Activated naive CD4-positive, alpha-beta T cell treated with anti-CD3 and anti-CD28 coated beads, Interleukin-2, amount 50 U/mL, for 72 hours (primary cell): Measurements from ENCODE around the gene OBP2A. TPM values are rescaled to one million over a fixed set of nuclear protein-coding genes. Genes with fewer than 3 reads are reported as not detected.
"Not testable (repeated sequence)": the region's sequence is repeated elsewhere in the genome, so short reads cannot be mapped to it uniquely, and the experiment has no call there.

Experiments used
- ATAC-seq, 2 donors: fragments of 150-1000 bp; cut with Tn5 transposase; 2 replicates each; pipeline ENCODE4 v1.10.0; 2021; ENCODE audit warnings: mild to moderate bottlenecking in 2 of 2, moderate library complexity in 2 of 2
- DNase-seq, 2 donors: peaks; one replicate each; pipeline ENCODE4 v3.0.0; 2021 to 2022; ENCODE audit warnings: low spot score in 2 of 2
- H3K27ac Mint-ChIP-seq, 2 donors: one replicate each; pipeline ENCODE4 v1.8.0; 2022; ENCODE audit warnings: mild to moderate bottlenecking in 2 of 2, mixed read lengths in 2 of 2
- H3K36me3 Mint-ChIP-seq, 2 donors: one replicate each; pipeline ENCODE4 v1.8.0; 2022; ENCODE audit warnings: mixed read lengths in 2 of 2
- H3K9me3 Mint-ChIP-seq, 2 donors: one replicate each; pipeline ENCODE4 v1.8.0; 2022; ENCODE audit warnings: mixed read lengths in 2 of 2
- total RNA-seq, 2 donors: library from RNA; stranded (reverse); gene quantifications; one replicate each; pipeline ENCODE4 v1.2.3, GENCODE V29; 2022

OBP2A gene
- total RNA-seq, 2 donors from 2014 or later: not detected

DNA sequence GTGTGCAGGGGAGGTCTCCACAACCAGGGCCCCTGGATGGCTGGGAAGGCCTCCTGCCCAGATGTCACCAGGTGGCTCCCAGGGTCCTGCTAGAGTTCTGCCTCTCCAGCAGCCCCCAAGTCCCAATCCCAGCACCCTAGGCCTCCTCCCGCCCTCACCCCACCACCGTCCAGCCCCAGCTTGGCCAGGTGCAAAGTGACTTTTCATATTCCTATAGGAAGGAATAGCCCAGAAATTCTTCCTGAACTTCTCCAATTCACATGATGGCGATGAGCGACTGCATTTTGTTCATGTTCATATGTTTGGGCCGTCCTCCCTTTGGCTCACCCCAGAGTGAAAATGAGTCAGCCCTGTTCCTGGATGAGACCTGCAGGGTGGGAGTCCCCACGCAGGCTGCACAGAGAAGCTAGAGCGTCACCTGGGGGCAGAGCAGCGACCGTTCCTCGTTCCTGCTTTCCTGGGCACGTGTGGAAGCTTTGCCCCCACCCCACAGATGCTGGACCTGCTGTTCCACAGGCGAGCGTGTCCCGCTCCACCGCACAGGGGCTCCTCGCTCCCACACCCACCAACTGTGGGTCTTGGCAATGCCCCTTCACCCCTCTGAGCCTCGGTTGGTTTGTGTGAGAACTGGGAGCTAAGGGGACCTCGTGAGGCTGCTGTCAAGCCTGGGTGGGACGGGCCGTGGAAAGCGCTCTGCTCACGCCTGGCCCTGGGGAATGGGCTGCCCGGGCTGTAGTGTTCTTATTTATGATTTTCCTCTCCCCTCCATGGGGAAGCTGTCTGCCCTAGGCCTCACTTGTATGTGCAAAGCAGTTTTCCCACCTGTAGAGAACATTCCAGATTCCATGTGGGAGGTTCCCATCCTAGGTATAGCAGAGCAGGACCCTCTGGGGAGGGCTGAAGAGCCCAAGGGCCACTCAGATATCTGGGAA lies 38.6 kb upstream of the OBP2A start:
- no peak for DNase-seq
- Mint-ChIP-seq H3K27ac (peak overlapping the region in 1 of 2 donors; percentile 65), H3K9me3 (peaks cover 17% of the 10 kb centered on the region in 2 donors), H3K36me3 (peaks cover 19 to 22% of the 10 kb centered on the region in 2 donors)
- no peak for ATAC-seq

GRCh38 chr9:135508211-135508820 lies 37.6 kb upstream of the OBP2A start:
- no peak for ATAC-seq
- no peak for DNase-seq
- no peak overlapping the region for H3K27ac Mint-ChIP-seq
- H3K9me3 Mint-ChIP-seq: peaks cover 17% of the 10 kb centered on the region in 2 donors
- H3K36me3 Mint-ChIP-seq: peaks cover 19 to 22% of the 10 kb centered on the region in 2 donors

DNA sequence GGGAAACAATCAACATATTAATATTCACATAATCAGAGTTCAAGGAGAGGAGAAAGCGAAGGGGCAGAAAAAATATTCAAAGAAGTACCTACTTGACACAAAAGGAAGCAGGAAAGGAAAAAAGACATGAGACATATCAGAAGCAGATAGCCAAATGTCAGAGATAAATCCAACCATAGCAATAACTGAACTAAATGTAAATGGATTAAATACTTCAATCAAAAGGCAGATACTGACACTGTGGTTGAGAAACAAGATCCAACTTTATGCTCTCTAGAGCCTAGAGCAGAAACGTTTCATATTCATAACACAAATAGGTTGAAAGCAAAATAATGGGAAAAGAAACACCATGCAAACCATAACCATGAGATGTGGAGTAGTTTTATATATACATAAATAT lies 36.5 kb upstream of the OBP2A start:
- ATAC-seq (no peak), DNase-seq (no peak)
- H3K9me3 Mint-ChIP-seq: peaks cover 17% of the 10 kb centered on the region in 2 donors
- peaks cover 19 to 20% of the 10 kb centered on the region in 2 donors for H3K36me3 Mint-ChIP-seq
- no peak overlapping the region for H3K27ac Mint-ChIP-seq

DNA sequence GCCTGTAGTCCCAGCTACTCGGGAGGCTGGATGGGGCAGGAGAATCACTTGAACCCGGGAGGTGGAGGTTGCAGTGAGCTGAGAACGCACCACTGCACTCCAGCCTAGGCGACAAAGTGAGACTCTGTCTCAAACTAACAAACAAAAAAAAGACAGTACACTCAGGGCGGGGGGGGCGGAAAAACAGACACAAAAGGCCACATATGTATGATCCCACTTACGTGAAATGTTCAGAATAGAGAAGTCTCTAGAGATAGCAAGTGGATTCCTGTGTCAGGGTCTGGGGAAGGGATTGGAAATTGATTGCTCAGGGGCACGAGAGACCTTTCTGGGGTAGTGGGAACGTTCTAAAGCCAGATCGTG lies 33.7 kb upstream of the OBP2A start:
- Mint-ChIP-seq H3K9me3 (peaks cover 17% of the 10 kb centered on the region in 2 donors), H3K36me3 (peaks cover 11 to 19% of the 10 kb centered on the region in 2 donors), H3K27ac (no peak overlapping the region)
- DNase-seq: no peak
- no peak for ATAC-seq

GRCh38 chr9:135512904-135513303 lies 33.0 kb upstream of the OBP2A start:
- peaks cover 11 to 16% of the 10 kb centered on the region in 2 donors for H3K36me3 Mint-ChIP-seq
- H3K9me3 Mint-ChIP-seq: peaks cover 15 to 16% of the 10 kb centered on the region in 2 donors
- DNase-seq (no peak), ATAC-seq (no peak)
- H3K27ac Mint-ChIP-seq: no peak overlapping the region

DNA sequence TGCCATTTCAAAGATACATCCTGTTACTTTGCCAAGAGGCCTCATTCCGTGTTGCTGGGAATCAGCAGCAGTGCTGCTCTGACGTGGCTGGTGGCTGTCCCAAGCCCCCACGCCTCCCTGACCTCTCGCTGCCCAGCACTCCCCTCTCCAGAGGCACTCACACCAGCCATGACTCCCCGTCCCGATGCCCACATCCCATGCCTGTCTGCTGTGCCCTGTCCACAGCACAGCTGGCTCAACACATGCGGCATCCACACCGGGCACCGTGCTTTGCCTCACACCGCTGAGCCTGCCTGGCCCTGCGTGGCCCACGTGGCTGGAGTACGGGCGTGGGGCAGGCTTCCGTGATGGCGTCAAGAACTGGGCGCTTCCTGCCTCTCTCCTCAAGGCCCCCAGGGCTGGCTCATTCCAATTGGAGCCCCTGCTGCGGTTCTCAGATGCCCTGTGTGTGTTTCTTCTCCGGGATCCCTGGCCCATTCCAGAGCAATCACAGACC lies 32.5 kb upstream of the OBP2A start:
- Mint-ChIP-seq H3K27ac (no peak overlapping the region), H3K36me3 (peaks cover 11% of the 10 kb centered on the region in 2 donors), H3K9me3 (peaks cover 10 to 11% of the 10 kb centered on the region in 2 donors)
- DNase-seq (peak in 1 of 2 donors; percentile 50), ATAC-seq (no peak)

- DNase-seq, H3K27ac Mint-ChIP-seq, H3K9me3 Mint-ChIP-seq, ATAC-seq, H3K36me3 Mint-ChIP-seq: not testable (repeated sequence)
These were observed 32.0 kb upstream of the OBP2A start for GRCh38 chr9:135513906-135514305.

GRCh38 chr9:135514342-135515082 lies 31.4 kb upstream of the OBP2A start:
- DNase-seq: peak in 1 of 2 donors; percentile 50

GRCh38 chr9:135515083-135515951 lies 30.6 kb upstream of the OBP2A start:
- Mint-ChIP-seq H3K27ac (peak overlapping the region in 1 of 2 donors; percentile 56), H3K9me3 (no peaks in the 10 kb centered on the region), H3K36me3 (no peaks in the 10 kb centered on the region)
- DNase-seq (no peak), ATAC-seq (no peak)

More at GRCh38 chr9:135514342-135515082, 31.4 kb upstream of the OBP2A start:
- ATAC-seq: no peak
- H3K36me3 Mint-ChIP-seq: peaks cover 0 to 1% of the 10 kb centered on the region in 2 donors
- H3K9me3 Mint-ChIP-seq: peaks cover under 1 to 1% of the 10 kb centered on the region in 2 donors
- H3K27ac Mint-ChIP-seq: no peak overlapping the region

- H3K36me3 Mint-ChIP-seq: no peaks in the 10 kb centered on the region
- peak; percentile 46 to 64 for ATAC-seq
- H3K27ac Mint-ChIP-seq: peak overlapping the region in 1 of 2 donors; percentile 56
- no peak for DNase-seq
- H3K9me3 Mint-ChIP-seq: no peaks in the 10 kb centered on the region
These were observed 29.6 kb upstream of the OBP2A start for GRCh38 chr9:135516132-135516860.

- Mint-ChIP-seq H3K36me3 (no peaks in the 10 kb centered on the region), H3K27ac (no peak overlapping the region), H3K9me3 (no peaks in the 10 kb centered on the region)
- ATAC-seq (no peak), DNase-seq (no peak)
These were observed 28.5 kb upstream of the OBP2A start for GRCh38 chr9:135517407-135517822.

GRCh38 chr9:135519179-135519971 lies 26.6 kb upstream of the OBP2A start:
- H3K27ac Mint-ChIP-seq: no peak overlapping the region
- DNase-seq: no peak
- no peaks in the 10 kb centered on the region for H3K36me3 Mint-ChIP-seq
- ATAC-seq: no peak
- H3K9me3 Mint-ChIP-seq: no peaks in the 10 kb centered on the region

- no peaks in the 10 kb centered on the region for H3K36me3 Mint-ChIP-seq
- DNase-seq (no peak), ATAC-seq (no peak)
- no peak within 1 kb of the TSS for H3K27ac Mint-ChIP-seq
- H3K9me3 Mint-ChIP-seq: no peaks in the 10 kb centered on the region
These were observed 24.9 kb upstream of the OBP2A start, which contains the start of gene LCN1 for GRCh38 chr9:135520916-135521607. TSS of gene LCN1 (plus strand) at chr9:135521440. CDS start at chr9:135521498, 58 bp downstream.

DNA sequence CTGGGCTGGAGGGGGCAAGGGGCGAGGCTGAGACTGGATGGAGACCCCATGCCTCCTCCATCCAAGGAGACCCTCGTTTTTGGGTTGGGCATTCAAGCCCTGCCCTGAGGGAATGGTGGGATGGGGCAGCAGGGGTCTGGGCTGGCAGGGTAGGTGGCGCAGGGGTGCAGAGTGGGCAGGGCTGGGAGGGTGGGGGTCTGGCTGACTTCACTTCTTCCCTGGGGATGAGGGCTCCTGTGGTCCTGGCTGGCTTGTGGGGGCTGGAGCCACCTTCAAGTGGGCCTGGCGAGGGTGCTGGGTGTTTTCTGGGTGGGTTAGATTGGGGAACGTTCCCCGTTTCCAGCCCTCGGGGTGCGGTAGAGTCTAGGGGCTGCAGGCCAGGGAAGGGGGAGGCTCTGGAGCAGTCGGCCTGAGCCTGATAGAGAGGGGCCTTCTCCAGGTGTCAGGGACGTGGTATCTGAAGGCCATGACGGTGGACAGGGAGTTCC lies 24.3 kb upstream of the OBP2A start:
- H3K27ac Mint-ChIP-seq: no peak overlapping the region
- no peak for ATAC-seq
- H3K9me3 Mint-ChIP-seq: no peaks in the 10 kb centered on the region
- H3K36me3 Mint-ChIP-seq: no peaks in the 10 kb centered on the region
- no peak for DNase-seq
